Ovary (tissue), 3 donors: ENCODE results near the gene TAOK1.

Source experiments
- POLR2A ChIP-seq: fragments of 450-650 bp; IDR thresholded peaks from one replicate; pipeline ENCODE4 v1.6.1; 2017; ENCODE audit warnings: antibody characterized with exemption, mild to moderate bottlenecking, moderate library complexity
- TF ChIP-seq, protein P1 (sequence below), 3 donors: fragments of 450-650 bp in 2 of 3; fragments of 200-600 bp in 1 of 3; IDR thresholded peaks; one replicate each; pipeline versions ENCODE4 v1.5.1 to v1.8.0; 2016 to 2022; ENCODE audit warnings: antibody characterized with exemption in 3 of 3, mild to moderate bottlenecking in 1 of 3
- donor health status: DM: no; HTN: no; CAD: no.

DNA sequence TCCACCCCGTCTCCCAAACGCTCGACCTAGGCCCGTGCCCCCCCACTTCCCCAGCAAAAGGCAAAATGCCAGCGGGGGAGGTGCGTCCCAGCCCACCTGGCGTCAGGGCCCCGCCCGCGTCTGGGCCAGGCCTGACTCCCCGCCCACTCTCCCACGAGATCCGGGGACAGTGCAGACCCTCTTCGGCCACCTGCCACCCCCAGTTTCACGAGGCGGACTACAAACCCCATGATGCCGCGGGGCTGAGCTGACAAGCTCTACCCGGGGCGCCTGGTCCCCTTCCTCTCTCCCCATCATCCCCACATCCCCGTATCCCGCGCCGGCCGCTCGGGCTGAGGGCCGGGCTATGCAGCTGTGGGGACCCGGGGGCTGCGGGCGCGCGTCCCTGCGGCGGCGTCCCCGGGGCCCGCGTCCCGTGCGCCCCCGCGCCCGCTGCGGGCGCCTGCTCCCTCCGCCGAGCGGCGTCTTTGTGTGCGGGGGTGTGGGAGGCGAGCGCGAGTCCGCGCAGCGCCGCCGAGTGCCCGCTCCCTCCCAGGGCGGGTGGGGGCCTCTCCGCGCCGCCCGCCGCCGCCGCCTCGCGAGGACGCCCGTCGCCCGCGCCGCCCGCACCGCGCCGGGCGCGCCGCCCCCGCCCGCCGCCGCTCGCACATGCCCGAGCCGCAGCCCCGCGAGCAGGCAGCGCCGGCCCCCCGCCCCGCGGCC lies 202.8 kb downstream of the TAOK1 start, which contains the start of gene ANKRD13B:
- no peak for TF ChIP-seq POLR2A
- TF ChIP-seq, protein P1, sequence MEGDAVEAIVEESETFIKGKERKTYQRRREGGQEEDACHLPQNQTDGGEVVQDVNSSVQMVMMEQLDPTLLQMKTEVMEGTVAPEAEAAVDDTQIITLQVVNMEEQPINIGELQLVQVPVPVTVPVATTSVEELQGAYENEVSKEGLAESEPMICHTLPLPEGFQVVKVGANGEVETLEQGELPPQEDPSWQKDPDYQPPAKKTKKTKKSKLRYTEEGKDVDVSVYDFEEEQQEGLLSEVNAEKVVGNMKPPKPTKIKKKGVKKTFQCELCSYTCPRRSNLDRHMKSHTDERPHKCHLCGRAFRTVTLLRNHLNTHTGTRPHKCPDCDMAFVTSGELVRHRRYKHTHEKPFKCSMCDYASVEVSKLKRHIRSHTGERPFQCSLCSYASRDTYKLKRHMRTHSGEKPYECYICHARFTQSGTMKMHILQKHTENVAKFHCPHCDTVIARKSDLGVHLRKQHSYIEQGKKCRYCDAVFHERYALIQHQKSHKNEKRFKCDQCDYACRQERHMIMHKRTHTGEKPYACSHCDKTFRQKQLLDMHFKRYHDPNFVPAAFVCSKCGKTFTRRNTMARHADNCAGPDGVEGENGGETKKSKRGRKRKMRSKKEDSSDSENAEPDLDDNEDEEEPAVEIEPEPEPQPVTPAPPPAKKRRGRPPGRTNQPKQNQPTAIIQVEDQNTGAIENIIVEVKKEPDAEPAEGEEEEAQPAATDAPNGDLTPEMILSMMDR (IDR thresholded peaks at IDR 0.05), result no peak
